ENCODE measurements around the gene IRAK1.

- TF ChIP-seq CTCF (IDR thresholded peaks at IDR 0.05) (no peak), POLR2A (IDR thresholded peaks at IDR 0.05) (no peak)
Observed at GRCh38 chrX:153968255-153968654, 51.4 kb downstream of the IRAK1 start.
